ENCODE data around the gene CDC42SE2. TPM values are rescaled to one million over a fixed set of nuclear protein-coding genes. Genes with fewer than 3 reads are reported as not detected.
"Not testable (repeated sequence)": the region's sequence is repeated elsewhere in the genome, so short reads cannot be mapped to it uniquely, and the experiment has no call there.

The CDC42SE2 gene
- total RNA-seq, 4 donors from 2014 or later, result 30.1 to 59.3 (median 35.7) TPM

DNA sequence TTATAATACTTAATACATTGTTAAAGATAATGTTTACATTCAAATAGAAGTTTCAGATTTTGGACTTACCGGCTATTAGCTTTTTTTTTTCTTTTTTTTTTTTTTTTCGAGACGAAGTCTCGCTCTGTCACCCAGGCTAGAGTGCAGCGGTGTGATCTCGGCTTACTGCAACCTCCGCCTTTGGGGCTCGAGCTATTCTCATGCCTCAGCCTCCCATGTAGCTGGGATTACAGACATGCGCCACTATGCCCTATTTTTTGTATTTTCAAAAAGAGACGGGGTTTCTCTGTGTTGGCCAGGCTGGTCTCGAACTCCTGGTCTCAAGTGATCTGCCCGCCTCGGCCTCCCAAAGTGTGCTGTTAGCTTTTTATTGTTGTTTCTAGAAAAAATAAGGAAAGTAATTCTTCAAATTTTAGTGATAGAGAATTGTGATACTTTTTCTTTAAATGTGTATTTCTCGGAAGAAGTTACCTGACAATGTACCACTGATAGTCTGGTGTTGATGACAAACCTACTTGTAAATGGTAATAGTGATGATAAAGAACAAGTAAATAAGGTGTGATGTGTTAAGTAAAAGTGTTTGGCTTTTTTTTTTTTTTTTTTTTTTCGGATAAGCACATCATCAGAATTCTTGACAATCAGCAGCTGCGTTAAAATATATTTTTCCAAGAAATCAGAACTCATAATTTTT lies 2.7 kb downstream of the CDC42SE2 start:
- ATAC-seq (ENCODE audit: low FRiP score), result no peak
- no peak for DNase-seq (ENCODE audit: low spot score)
- no peak for TF ChIP-seq CTCF (IDR thresholded peaks at IDR 0.05)

GRCh38 chr5:131268758-131269370 lies 5.0 kb downstream of the CDC42SE2 start:
- DNase-seq (ENCODE audit: low spot score) (no peak), ATAC-seq (ENCODE audit: low FRiP score) (no peak)
- no peak for TF ChIP-seq CTCF (IDR thresholded peaks at IDR 0.05)

DNA sequence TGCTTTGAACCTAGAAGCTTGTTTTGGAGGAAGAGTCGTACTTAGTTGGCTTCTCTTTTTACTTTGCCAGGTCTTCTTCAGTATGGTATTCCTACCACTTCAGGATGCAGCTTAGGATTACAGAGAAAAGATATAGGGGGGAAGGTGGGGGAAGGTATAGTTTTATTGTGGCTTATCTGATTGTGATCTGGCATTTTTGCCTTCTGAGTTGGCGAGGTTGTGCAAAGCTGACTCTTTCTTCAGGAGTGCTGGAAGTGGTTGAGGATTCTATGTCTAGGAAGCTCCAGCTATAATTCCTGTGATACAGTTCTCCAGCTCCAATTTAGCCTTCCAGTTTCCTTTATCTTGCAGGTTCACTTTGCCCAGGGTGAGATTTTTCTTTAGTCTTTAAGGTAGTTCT lies 7.0 kb downstream of the CDC42SE2 start:
- DNase-seq (ENCODE audit: low spot score) (no peak), ATAC-seq (ENCODE audit: low FRiP score) (no peak)
- no peak for TF ChIP-seq CTCF (IDR thresholded peaks at IDR 0.05)

- not testable (repeated sequence) for ATAC-seq (ENCODE audit: low FRiP score); DNase-seq (ENCODE audit: low spot score)
Observed at GRCh38 chr5:131271888-131272287, 8.0 kb downstream of the CDC42SE2 start.

- no peak for TF ChIP-seq CTCF (IDR thresholded peaks at IDR 0.05)
- DNase-seq (ENCODE audit: low spot score), result no peak
- ATAC-seq (ENCODE audit: low FRiP score), result no peak
Observed at GRCh38 chr5:131272307-131272706, 8.5 kb downstream of the CDC42SE2 start.

DNA sequence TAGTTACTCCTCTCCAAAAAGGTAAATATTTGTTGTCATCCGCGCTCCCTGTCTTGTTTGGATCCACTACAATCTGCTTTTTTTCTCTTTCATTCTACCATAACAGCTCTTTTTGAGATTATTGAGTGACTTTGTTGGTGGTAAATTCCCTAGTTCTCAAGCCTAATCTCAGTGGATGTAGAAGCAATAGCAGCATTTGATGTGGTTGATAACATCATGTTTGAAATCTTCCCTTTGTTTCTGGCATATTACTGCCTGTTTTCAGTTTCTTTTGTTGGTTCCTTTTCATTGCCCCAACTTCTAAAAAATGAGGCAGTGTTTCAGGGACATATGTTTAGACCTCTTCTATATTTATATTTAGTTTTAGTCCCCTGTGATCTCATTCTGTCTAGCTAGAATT lies 8.9 kb downstream of the CDC42SE2 start:
- DNase-seq (ENCODE audit: low spot score), result no peak
- no peak for ATAC-seq (ENCODE audit: low FRiP score)
- no peak for TF ChIP-seq CTCF (IDR thresholded peaks at IDR 0.05)

GRCh38 chr5:131274326-131275063 lies 10.6 kb downstream of the CDC42SE2 start:
- ATAC-seq (ENCODE audit: low FRiP score) (no peak), DNase-seq (ENCODE audit: low spot score) (no peak)
- no peak for TF ChIP-seq CTCF (IDR thresholded peaks at IDR 0.05)

All from omental fat pad (tissue), 4 donors.